Activated naive CD8-positive, alpha-beta T cell treated with anti-CD3 and anti-CD28 coated beads for 36 hours (primary cell): Measurements from ENCODE around the gene ACLY. TPM values are rescaled to one million over a fixed set of nuclear protein-coding genes. Genes with fewer than 3 reads are reported as not detected.
"Not testable (repeated sequence)": the region's sequence is repeated elsewhere in the genome, so short reads cannot be mapped to it uniquely, and the experiment has no call there.

ENCODE experiments used
- DNase-seq: peaks from one replicate; pipeline ENCODE4 v3.0.0; 2021
- H3K27ac Mint-ChIP-seq: one replicate; pipeline ENCODE4 v1.8.0; 2022; ENCODE audit warnings: mild to moderate bottlenecking, moderate library complexity, mixed read lengths
- H3K27me3 Mint-ChIP-seq: one replicate; pipeline ENCODE4 v1.8.0; 2022; ENCODE audit warnings: mild to moderate bottlenecking, mixed read lengths
- H3K36me3 Mint-ChIP-seq: one replicate; pipeline ENCODE4 v1.8.0; 2021; ENCODE audit warnings: mild to moderate bottlenecking, mixed read lengths
- H3K4me1 Mint-ChIP-seq: one replicate; pipeline ENCODE4 v1.8.0; 2021; ENCODE audit warnings: mixed read lengths
- H3K4me3 Mint-ChIP-seq: one replicate; pipeline ENCODE4 v1.8.0; 2022; ENCODE audit warnings: mild to moderate bottlenecking, moderate library complexity, mixed read lengths
- H3K9me3 Mint-ChIP-seq: one replicate; pipeline ENCODE4 v1.8.0; 2022; ENCODE audit warnings: mixed read lengths
- total RNA-seq, 2 experiments: library from RNA; stranded (reverse); gene quantifications; one replicate each; pipeline ENCODE4 v1.2.3, GENCODE V29; 2021

Gene ACLY
- total RNA-seq, 2 experiments from 2014 or later = 197 to 202 TPM

DNA sequence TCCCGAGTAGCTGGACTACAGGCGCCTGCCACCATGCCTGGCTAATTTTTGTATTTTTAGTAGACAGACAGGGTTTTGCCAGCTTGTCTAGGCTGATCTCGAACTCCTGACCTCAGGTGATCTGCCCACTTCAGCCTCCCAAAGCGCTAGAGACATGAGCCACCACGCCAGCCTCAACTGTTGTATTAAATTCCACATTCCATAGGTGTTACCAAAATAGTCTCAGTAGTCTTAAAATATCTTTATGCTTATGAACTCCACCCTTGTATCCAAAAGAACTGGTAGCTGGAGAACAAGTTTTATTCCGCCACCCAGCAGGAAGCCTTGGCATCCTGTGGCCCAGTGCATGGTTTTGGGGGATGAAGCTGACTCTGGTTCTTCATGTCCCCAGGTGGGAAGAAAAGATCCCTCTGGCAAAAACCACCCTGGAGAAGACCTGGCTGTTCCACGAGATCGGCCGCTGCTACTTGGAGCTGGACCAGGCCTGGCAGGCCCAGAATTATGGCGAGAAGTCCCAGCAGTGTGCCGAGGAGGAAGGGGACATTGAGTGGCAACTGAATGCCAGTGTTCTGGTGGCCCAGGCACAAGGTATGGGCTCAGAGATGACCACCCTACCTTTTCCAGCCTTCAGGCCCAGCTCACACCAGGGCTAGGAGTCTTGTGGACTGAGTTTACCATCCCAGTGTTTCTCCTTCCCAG is 30.2 kb upstream of the ACLY start:
- Mint-ChIP-seq H3K36me3 (no peaks in the 10 kb centered on the region), H3K27ac (no peak overlapping the region), H3K4me3 (no peak overlapping the region), H3K27me3 (no peaks in the 10 kb centered on the region), H3K9me3 (no peaks in the 10 kb centered on the region), H3K4me1 (no peaks in the 10 kb centered on the region)
- DNase-seq = no peak

DNA sequence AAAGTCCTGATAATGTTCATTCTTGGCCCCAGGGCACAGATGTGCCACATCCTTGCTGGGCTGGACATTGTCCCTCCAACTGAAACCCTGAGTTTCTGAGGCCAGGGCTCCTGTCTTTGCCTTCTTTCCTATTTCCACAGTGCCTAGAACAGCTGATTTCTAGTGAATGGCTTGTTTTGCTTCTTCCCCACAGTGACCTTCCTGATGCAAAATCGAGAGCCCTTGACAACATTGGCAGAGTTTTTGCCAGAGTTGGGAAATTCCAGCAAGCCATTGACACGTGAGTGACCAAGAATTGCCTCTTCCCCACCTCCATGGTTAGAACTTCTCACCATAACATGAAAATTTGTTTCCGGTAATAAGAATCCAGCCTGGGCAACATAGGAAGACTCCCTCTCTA is 26.2 kb upstream of the ACLY start:
- Mint-ChIP-seq H3K4me1 (no peaks in the 10 kb centered on the region), H3K27ac (no peak overlapping the region), H3K36me3 (no peaks in the 10 kb centered on the region), H3K9me3 (no peaks in the 10 kb centered on the region), H3K27me3 (no peaks in the 10 kb centered on the region), H3K4me3 (no peak overlapping the region)
- DNase-seq = no peak

DNA sequence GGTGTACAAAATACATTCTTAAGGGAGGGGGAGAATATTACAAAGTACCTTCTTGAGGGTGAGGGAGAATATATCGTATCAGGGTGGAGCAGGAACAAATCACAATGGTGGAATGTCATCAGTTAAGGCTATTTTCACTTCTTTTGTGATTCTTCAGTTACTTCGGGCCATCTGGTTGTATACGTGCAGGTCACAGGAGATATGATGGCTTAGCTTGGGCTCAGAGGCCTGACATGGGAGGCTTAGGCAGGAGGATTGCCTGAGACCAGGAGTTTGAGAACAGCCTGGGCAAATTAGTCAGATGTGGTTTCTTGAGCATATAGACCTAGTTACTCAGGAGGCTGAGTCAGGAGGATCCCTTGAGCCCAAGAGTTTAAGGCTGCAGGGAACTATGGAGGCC is 24.7 kb upstream of the ACLY start:
- Mint-ChIP-seq H3K4me1 (no peaks in the 10 kb centered on the region), H3K36me3 (no peaks in the 10 kb centered on the region), H3K9me3 (no peaks in the 10 kb centered on the region), H3K27ac (no peak overlapping the region), H3K4me3 (no peak overlapping the region), H3K27me3 (no peaks in the 10 kb centered on the region)
- no peak for DNase-seq

DNA sequence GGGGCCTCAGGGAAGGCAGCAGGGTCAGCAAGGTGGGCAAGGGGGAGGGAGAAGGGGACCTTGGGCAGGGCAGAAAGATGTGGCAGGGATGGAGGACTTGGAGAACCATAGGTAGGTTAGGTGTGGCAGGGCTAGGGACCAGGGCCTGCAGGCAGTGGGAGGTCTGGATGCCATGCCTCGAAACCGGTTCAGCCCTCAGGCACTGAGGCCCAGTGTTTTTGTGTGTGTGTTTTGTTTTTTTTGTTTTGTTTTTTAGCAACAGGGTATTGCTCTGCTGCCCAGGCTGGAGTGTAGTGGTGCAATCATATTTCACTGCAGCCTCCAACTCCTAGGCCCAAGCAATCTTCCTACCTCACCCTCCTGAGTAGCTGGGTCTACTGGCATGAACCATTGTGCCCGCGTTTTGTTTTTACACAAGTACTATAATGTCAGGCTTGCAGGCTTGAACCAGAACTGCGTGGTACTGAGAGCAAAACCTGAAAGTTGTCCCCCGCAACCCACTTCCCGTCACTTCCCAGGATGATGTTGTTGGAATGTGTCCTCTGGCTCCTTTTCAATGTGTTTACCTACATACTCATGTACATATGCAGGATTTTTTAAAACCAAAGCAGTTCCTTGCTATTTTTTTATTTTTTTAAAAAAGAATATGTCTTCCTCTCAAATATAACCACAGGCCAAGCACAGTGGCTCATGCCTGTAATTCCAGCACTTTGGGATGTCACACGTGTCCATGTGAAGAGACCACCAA is 24.0 kb upstream of the ACLY start:
- Mint-ChIP-seq H3K36me3 (no peaks in the 10 kb centered on the region), H3K4me1 (no peaks in the 10 kb centered on the region), H3K9me3 (no peaks in the 10 kb centered on the region), H3K27me3 (no peaks in the 10 kb centered on the region), H3K27ac (no peak overlapping the region), H3K4me3 (no peak overlapping the region)
- no peak for DNase-seq

DNA sequence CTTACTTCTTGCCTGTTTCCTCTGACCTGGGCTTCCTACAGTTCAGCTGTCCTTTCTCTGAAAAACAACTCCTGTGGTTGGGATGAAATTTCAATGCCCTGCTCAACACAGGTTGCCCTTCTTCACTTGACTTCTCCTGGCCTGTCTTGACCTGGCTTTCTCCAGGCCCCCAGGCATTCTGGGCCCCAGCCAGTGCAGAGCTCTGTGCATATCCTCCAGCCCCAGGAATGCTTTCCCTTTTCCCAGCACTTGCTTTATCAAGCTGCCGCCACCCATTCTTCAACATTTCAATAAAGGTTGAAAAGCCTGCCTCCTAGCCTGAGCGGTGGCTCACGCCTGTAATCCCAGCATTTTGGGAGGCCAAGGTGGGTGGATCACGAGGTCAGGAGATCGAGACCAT is 22.4 kb upstream of the ACLY start:
- no peaks in the 10 kb centered on the region for H3K4me1 Mint-ChIP-seq
- DNase-seq = no peak
- H3K27me3 Mint-ChIP-seq = no peaks in the 10 kb centered on the region
- H3K9me3 Mint-ChIP-seq = no peaks in the 10 kb centered on the region
- no peaks in the 10 kb centered on the region for H3K36me3 Mint-ChIP-seq
- no peak overlapping the region for H3K4me3 Mint-ChIP-seq
- H3K27ac Mint-ChIP-seq = no peak overlapping the region

DNA sequence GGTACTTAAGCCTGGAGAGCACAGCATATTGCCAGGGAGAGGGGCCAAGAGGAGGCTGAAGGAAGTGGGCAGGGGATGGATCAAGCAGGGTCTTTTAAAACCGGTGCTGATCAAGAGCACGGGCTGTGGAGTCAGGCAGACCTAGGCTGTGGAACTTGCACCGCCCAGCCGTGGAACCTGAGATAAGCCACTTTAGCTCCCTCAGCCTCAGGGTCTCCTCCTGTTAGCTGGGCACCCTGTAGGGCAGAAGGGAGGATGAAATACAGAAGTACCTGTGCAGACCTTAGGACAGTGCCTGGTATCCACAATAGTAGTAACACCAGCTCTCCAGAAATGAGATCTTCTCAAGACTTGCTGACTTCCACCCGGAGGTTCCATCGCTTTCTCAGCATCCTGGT is 20.9 kb upstream of the ACLY start:
- DNase-seq = no peak
- no peaks in the 10 kb centered on the region for H3K36me3 Mint-ChIP-seq
- no peaks in the 10 kb centered on the region for H3K4me1 Mint-ChIP-seq
- no peaks in the 10 kb centered on the region for H3K9me3 Mint-ChIP-seq
- no peak overlapping the region for H3K4me3 Mint-ChIP-seq
- no peaks in the 10 kb centered on the region for H3K27me3 Mint-ChIP-seq
- no peak overlapping the region for H3K27ac Mint-ChIP-seq

DNA sequence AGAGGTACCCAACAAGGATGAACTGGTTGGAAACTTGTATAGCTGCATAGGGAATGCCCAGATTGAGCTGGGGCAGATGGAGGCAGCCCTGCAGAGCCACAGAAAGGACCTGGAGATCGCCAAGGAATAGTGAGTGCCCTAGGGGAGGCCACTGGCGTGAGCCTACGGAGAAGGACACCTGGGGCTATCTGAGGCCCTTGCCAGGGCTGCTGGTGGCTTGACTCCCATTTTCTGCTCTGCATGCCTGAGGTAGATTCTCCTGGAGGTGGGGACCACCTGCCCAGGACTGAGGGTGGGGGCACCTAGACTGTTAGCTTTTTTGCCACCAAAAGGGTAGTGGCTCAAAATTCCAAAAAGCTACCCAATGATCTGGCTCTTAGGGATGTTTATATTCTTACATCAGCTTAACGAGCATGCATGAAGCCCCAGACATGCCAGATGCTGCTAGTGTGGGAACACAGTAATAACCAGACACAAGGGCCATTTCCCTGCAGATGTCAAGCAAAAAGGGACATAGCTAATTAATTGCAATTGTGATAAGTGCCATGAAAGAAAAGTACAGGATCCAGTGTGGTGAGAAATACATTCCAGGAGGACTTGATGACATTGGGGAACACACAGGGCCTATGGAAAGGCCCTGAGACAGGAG is 20.4 kb upstream of the ACLY start:
- Mint-ChIP-seq H3K4me1 (no peaks in the 10 kb centered on the region), H3K4me3 (no peak overlapping the region), H3K9me3 (no peaks in the 10 kb centered on the region), H3K27ac (no peak overlapping the region), H3K36me3 (no peaks in the 10 kb centered on the region), H3K27me3 (no peaks in the 10 kb centered on the region)
- DNase-seq = no peak

DNA sequence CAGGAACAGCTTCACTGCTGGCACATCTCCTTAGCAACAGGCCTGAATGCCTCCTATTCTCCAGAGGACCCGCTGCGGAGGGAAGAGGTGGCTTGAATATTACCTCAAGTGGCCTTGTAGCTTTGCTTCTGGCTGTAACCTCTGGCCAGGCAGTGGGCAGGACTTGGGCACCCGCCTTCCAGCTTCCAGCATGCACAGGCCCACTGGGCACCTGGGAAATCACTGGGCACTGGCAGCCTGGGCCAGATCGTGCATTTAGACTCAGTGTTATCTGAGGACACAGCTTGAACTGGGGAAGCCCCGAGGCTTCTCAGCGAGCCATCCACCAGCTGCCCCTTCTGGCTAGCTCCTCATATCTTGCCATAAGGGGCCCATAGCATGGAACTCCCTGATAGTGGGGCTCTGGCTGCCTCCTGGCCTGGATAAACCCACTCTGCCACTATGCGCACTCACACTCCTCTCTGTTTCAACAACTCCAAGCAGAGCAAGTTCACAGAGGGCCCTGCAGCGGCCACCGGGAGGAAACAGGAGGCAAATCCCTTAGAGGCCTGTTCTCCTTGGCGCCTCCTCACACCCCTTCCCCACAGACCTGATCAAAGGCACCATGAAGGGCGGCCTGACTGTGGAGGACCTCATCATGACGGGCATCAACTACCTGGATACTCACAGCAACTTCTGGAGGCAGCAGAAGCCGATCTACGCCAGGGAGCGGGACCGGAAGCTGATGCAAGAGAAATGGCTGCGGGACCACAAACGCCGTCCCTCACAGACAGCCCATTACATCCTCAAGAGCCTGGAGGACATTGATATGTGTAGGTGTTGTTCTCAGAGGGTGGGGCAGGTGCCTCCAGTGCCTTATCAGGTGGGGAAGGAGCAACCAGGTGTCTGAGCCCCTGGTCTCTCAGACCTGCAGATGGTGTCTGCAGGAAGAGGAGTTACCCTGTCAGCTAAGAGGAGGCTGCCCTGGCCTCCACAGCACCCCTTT is 19.5 kb upstream of the ACLY start:
- Mint-ChIP-seq H3K9me3 (no peaks in the 10 kb centered on the region), H3K27ac (no peak overlapping the region), H3K4me1 (no peaks in the 10 kb centered on the region), H3K36me3 (no peaks in the 10 kb centered on the region), H3K27me3 (no peaks in the 10 kb centered on the region), H3K4me3 (no peak overlapping the region)
- DNase-seq = no peak

DNA sequence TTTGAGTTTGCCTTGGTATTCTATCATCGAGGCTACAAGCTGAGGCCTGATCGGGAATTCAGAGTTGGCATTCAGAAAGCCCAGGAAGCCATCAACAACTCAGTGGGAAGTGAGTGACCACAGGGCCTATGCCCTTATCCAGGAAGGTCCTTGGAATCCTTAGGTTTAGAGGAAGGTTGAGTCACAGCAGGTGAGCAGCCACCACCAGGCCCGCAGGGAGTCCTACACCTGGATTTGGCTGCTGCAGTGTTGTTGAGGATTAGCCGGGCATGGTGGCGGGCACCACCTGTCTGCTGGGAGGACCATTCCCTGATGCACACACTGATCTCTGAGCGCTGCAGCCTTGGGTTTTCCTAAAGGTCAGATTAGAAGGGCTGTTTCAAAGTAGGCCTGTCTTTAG is 16.9 kb upstream of the ACLY start:
- peaks cover 5% of the 10 kb centered on the region for H3K4me1 Mint-ChIP-seq
- no peak for DNase-seq
- no peaks in the 10 kb centered on the region for H3K36me3 Mint-ChIP-seq
- no peak overlapping the region for H3K27ac Mint-ChIP-seq
- H3K4me3 Mint-ChIP-seq = no peak overlapping the region
- no peaks in the 10 kb centered on the region for H3K27me3 Mint-ChIP-seq
- H3K9me3 Mint-ChIP-seq = no peaks in the 10 kb centered on the region

DNA sequence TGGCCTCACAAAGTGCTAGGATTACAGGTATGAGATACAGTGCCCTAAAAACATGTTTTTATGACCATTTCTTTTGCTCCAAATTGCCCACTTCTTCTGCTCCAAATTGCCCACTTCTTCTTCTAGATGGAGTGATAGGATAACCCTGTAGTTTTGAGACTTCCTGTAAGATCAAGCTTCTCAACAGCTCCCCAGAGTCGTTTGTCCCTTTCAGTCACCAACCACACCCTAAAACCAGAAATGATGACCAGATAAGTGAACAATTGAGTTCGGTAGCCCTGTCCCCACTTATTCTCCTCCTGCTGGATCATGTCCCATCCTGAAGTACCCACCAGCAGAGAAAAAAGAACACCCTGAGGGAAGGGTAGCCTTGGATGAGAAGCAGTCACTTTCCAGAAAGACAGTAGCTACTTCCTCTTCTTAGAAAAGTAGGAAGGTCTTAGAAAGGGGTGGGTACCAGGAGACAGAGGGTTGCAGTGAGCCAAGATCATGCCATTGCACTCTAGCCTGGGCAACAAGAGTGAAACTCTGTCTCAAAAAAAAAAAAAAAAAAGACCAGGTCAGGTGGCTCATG is 14.2 kb upstream of the ACLY start:
- Mint-ChIP-seq H3K4me3 (no peak overlapping the region), H3K27ac (no peak overlapping the region), H3K36me3 (no peaks in the 10 kb centered on the region), H3K27me3 (no peaks in the 10 kb centered on the region), H3K4me1 (peaks cover 19% of the 10 kb centered on the region), H3K9me3 (no peaks in the 10 kb centered on the region)
- no peak for DNase-seq

DNA sequence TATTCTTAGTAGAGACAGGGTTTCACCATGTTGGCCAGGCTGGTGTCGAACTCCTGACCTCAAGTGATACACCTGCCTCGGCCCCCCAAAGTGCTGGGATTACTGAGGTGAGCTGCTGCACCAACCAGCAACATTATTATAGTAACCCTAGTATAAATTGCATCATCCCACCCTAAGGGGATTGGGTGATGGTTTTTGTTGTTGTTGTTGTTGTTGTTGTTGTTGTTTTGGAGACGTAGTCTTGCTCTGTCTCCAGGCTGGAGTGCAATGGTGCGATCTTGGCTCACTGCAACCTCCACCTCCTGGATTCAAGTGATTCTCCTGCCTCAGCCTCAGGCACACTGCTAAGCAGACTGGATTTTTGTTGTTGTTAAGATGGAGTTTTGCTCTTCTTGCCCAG is 13.0 kb upstream of the ACLY start:
- H3K36me3 Mint-ChIP-seq, H3K27me3 Mint-ChIP-seq, H3K9me3 Mint-ChIP-seq, H3K4me3 Mint-ChIP-seq, DNase-seq, H3K27ac Mint-ChIP-seq: not testable (repeated sequence)
- peaks cover 19% of the 10 kb centered on the region for H3K4me1 Mint-ChIP-seq

DNA sequence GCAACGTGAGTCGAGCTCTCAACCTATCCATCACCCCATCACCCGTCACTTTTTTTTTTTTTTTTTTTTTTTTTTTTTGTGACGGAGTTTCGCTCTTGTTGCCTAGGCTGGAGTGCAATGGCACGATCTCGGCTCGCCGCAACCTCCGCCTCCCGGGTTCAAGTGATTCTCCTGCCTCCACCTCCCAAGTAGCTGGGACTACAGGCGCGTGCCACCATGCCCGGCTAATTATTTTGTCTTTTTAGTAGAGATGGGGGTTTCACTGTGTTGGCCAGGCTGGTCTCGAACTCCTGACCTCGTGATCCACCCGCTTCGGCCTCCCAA is 12.0 kb upstream of the ACLY start:
- peaks cover 19% of the 10 kb centered on the region for H3K4me1 Mint-ChIP-seq
- peak overlapping the region; percentile 95 for H3K27ac Mint-ChIP-seq
- peak overlapping the region; percentile 96 for H3K4me3 Mint-ChIP-seq
- not testable (repeated sequence) for DNase-seq, H3K9me3 Mint-ChIP-seq, H3K36me3 Mint-ChIP-seq, H3K27me3 Mint-ChIP-seq

DNA sequence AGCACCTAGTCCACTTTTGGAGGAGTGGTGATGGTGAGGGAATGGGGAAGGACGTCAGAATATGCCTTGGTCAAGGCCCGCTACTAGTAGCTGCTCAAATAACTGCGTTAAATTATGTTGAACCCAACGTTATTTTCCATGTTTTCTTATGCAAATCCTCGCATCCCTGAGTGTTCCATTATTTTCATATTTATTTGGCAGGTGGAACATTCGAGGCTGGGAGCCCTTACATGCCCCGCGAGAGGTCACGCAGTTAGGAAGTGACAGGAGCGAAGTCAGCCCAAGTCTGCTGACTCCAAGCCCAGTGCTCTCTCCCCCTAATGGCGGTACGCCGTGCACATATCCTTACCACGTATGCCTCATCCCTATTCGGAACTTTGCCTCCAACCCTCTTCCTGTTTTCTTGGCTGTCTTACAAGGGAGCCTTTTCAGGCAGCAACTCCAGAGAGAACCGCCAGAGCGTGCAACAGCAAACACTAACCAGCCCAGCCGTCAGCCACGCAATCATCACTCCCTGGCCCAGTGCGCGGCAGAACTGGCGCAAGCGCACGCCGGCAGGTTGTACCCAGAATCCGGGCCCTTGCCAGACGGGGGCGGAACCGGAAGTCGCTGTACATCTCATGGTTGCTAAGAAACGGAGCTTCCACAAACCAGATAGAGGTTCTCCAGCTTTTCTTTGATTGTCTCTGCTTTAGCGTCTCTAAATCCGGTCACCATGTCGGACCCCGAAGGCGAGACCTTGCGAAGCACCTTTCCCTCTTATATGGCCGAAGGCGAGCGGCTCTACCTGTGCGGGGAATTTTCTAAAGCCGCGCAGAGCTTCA is 11.5 kb upstream of the ACLY start, which contains the start of gene ODAD4:
ODAD4 (plus strand) TSS at position 609 of the 824 bp plus-strand sequence; CDS start at position 716, 107 bp downstream.
- Mint-ChIP-seq H3K4me1 (peaks cover 19% of the 10 kb centered on the region), H3K4me3 (peak within 1 kb of the TSS; percentile 96), H3K27me3 (no peaks in the 10 kb centered on the region), H3K27ac (peak within 1 kb of the TSS; percentile 95), H3K9me3 (no peaks in the 10 kb centered on the region), H3K36me3 (peaks cover 4% of the 10 kb centered on the region)
- peak; percentile 97 for DNase-seq

DNA sequence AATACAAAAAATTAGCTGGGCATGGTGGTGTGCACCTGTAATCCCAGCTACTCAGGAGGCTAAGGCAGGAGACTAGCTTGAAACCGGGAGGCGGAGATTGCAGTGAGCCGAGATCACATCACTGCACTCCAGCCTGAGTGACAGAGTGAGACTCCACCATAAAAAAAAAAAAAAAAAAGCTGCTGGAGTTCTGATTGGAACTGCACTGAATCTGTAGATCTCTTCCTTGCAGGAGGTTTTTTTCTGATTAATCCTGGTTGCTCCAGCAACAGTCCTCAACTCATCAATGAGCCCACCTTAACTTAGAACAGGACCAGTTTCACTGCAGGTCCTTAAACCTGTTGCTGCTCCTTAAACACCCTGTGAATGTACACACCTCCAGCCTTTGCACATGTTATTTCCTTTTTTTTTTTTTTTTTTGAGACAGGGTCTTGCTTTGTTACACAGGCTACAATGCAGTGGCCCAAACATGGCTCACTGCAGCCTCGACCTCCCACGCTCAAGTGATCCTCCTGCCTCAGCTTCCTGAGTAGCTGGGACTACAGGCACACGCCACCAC is 10.0 kb upstream of the ACLY start:
- Mint-ChIP-seq H3K27ac (no peak overlapping the region), H3K9me3 (no peaks in the 10 kb centered on the region), H3K36me3 (peaks cover 4% of the 10 kb centered on the region), H3K4me3 (peak overlapping the region; percentile 96), H3K27me3 (no peaks in the 10 kb centered on the region), H3K4me1 (peaks cover 19% of the 10 kb centered on the region)
- DNase-seq = no peak
